Uterus (tissue), 2 donors: Measurements from ENCODE around the gene KITLG.

Experiments
- POLR2A ChIP-seq, 2 donors: fragments of 450-650 bp; IDR thresholded peaks; one replicate each; pipeline ENCODE4 v1.6.1; 2016; ENCODE audit warnings: antibody characterized with exemption in 2 of 2, mild to moderate bottlenecking in 1 of 2, moderate library complexity in 1 of 2
- TF ChIP-seq, protein P1 (sequence below), 4 experiments: fragments of 200-600 bp in 2 of 4; fragments of 450-650 bp in 2 of 4; sonication (generic) in 2 of 4; IDR thresholded peaks; one replicate each; pipeline ENCODE4 v1.5.1; 2016 to 2019; ENCODE audit warnings: antibody characterized with exemption in 4 of 4, mild to moderate bottlenecking in 2 of 4, moderate library complexity in 1 of 4

DNA sequence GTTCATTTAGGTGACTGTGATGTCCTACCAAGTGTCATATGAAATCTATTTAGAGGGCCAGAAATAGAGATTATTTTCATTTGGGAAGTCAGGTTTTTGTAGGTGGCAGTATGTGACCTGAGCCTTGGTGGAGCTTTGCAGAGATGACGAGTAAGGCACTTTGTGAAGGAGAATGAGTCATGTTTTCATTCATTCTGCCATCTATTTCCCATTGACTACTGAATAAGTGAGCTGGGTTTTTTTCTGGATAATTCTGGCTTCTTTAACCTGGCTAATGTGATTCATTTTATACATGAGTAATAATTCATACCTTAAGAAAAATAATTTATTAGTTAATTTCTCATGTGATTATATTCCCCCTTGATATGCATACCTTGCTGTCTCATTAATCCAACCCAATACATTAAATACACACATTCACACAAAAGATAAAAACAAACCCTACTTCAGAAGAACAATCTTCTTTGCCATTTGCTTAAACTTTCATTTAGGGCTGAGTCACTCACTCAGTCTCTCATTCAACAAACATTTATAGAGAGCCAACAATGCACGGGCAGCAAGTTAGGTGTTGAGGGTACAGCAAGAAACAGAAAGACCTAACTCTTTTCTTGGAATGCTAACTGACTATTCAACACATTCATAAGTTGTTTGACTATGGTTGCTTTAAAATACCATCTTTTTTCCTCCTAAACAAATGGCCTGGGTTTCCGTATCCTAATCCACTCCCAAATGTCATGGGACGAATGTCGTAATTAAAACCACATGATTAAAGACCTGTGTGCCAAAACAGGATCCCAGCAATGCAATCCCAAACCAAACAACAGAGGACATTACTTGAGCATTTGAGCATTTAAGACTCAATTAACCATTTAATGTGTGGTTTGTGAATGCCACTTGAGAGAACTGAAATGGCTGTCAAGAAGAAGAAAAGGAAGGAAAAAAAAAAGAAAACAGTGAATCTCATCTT lies 78.0 kb downstream of the KITLG start:
- TF ChIP-seq, protein P1, sequence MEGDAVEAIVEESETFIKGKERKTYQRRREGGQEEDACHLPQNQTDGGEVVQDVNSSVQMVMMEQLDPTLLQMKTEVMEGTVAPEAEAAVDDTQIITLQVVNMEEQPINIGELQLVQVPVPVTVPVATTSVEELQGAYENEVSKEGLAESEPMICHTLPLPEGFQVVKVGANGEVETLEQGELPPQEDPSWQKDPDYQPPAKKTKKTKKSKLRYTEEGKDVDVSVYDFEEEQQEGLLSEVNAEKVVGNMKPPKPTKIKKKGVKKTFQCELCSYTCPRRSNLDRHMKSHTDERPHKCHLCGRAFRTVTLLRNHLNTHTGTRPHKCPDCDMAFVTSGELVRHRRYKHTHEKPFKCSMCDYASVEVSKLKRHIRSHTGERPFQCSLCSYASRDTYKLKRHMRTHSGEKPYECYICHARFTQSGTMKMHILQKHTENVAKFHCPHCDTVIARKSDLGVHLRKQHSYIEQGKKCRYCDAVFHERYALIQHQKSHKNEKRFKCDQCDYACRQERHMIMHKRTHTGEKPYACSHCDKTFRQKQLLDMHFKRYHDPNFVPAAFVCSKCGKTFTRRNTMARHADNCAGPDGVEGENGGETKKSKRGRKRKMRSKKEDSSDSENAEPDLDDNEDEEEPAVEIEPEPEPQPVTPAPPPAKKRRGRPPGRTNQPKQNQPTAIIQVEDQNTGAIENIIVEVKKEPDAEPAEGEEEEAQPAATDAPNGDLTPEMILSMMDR (IDR thresholded peaks at IDR 0.05), result no peak
- TF ChIP-seq POLR2A (IDR thresholded peaks at IDR 0.05), result no peak
